Keratinocyte (primary cell): ENCODE measurements around the gene STARD8. TPM values are rescaled to one million over a fixed set of nuclear protein-coding genes. Genes with fewer than 3 reads are reported as not detected.

Source experiments
- DNase-seq: peaks from one replicate; pipeline ENCODE4 v3.0.0-alpha.2; 2011; ENCODE audit warnings: low read depth, missing footprints, low spot score
- FAIRE-seq: peaks from 2 replicates; lab custom pipeline; 2011; peaks lifted over from hg19 to GRCh38; lab: Jason Lieb, UNC
- H2AFZ ChIP-seq: 2 replicates; pipeline ENCODE4 v1.6.0; 2012; ENCODE audit warnings: low read length, control low read depth, inconsistent platforms; ENCODE audit not compliant: control insufficient read depth
- H3K27ac ChIP-seq: 2 replicates; pipeline ENCODE4 v1.5.1; 2011; ENCODE audit warnings: low read length; ENCODE audit not compliant: control insufficient read depth, insufficient read depth
- H3K27me3 ChIP-seq: 3 replicates; pipeline ENCODE4 v1.6.0; 2011; ENCODE audit warnings: low read length; ENCODE audit not compliant: control insufficient read depth, insufficient read depth; ENCODE audit errors: extremely low read depth
- H3K36me3 ChIP-seq, 2 experiments: 2 replicates in 1 of 2; 3 replicates in 1 of 2; pipeline ENCODE4 v1.5.1; 2011; ENCODE audit warnings: low read length in 2 of 2, mild to moderate bottlenecking in 1 of 2; ENCODE audit not compliant: control insufficient read depth in 2 of 2, insufficient read depth in 2 of 2; ENCODE audit errors: extremely low read depth in 1 of 2
- H3K4me1 ChIP-seq: 3 replicates; pipeline ENCODE4 v1.5.1; 2011; ENCODE audit warnings: low read length; ENCODE audit not compliant: control insufficient read depth, insufficient read depth; ENCODE audit errors: extremely low read depth
- H3K4me2 ChIP-seq: 3 replicates; pipeline ENCODE4 v1.6.0; 2011; ENCODE audit warnings: low read depth, low read length; ENCODE audit not compliant: control insufficient read depth, insufficient read depth; ENCODE audit errors: extremely low read depth
- H3K4me3 ChIP-seq, 3 experiments: fragments of 200-600 bp in 1 of 3; sonication (generic) in 1 of 3; 2 replicates in 2 of 3; 3 replicates in 1 of 3; pipeline ENCODE4 v1.5.1; 2011 to 2016; ENCODE audit warnings: low read length in 3 of 3, mild to moderate bottlenecking in 3 of 3, control low read depth in 2 of 3, inconsistent platforms in 1 of 3, low read depth in 1 of 3, mixed read lengths in 1 of 3, mixed run types in 1 of 3, moderate library complexity in 1 of 3; ENCODE audit not compliant: control insufficient read depth in 2 of 3, insufficient read depth in 2 of 3; ENCODE audit errors: extremely low read depth in 1 of 3
- H3K79me2 ChIP-seq: 2 replicates; pipeline ENCODE4 v1.6.0; 2012; ENCODE audit warnings: low read length; ENCODE audit not compliant: control insufficient read depth, insufficient read depth
- H3K9ac ChIP-seq: 3 replicates; pipeline ENCODE4 v1.6.0; 2011; ENCODE audit warnings: low read length; ENCODE audit not compliant: control insufficient read depth, insufficient read depth; ENCODE audit errors: extremely low read depth
- H3K9me1 ChIP-seq: 3 replicates; pipeline ENCODE4 v1.6.0; 2011; ENCODE audit warnings: low read length; ENCODE audit not compliant: control insufficient read depth, insufficient read depth; ENCODE audit errors: extremely low read depth
- H3K9me3 ChIP-seq: 2 replicates; pipeline ENCODE4 v1.5.1; 2012; ENCODE audit warnings: low read depth, low read length; ENCODE audit not compliant: control insufficient read depth
- H4K20me1 ChIP-seq: 3 replicates; pipeline ENCODE4 v1.6.0; 2011; ENCODE audit warnings: low read length; ENCODE audit not compliant: control insufficient read depth, insufficient read depth; ENCODE audit errors: extremely low read depth
- CTCF ChIP-seq, 3 experiments: IDR thresholded peaks in 1 of 3; conservative IDR thresholded peaks in 1 of 3; optimal IDR thresholded peaks in 1 of 3; 2 replicates in 2 of 3; 3 replicates in 1 of 3; pipeline versions ENCODE3 to v1.5.1; 2011; ENCODE audit warnings: low read length in 3 of 3, mild to moderate bottlenecking in 3 of 3, moderate library complexity in 2 of 3, control low read depth in 1 of 3, inconsistent platforms in 1 of 3; ENCODE audit not compliant: insufficient read depth in 2 of 3; ENCODE audit errors: extremely low read depth in 1 of 3
- EZH2 ChIP-seq: IDR thresholded peaks from one replicate; pipeline ENCODE4 v1.6.1; 2012; ENCODE audit warnings: inconsistent platforms, mild to moderate bottlenecking, low read length, moderate library complexity
- dilution Hi-C: fragments of 300-500 bp; cut with MboI; formaldehyde crosslinking; loops from one replicate; pipeline ENCODE4 v1.7.0; 2020; ENCODE audit warnings: low sequenced_read_pairs; ENCODE audit not compliant: extremely low pct_ligation_motif_present
- polyA plus RNA-seq, 5 experiments: library from polyadenylated mRNA; depleted of rRNA in 3 of 5; stranded (reverse) in 3 of 5; stranded (forward) in 1 of 5; unstranded in 1 of 5; fragments of >200 nt; gene quantifications; 1 replicate in 1 of 5; 2 replicates in 3 of 5; 3 replicates in 1 of 5; pipeline versions ENCODE4 v1.2.1 to v1.2.3, GENCODE V29; 2011 to 2012; ENCODE audit warnings: missing spikeins in 2 of 5, low read depth in 1 of 5, low replicate concordance in 1 of 5

The STARD8 gene
- polyA plus RNA-seq, 1 donor (not counting 4 experiments of a cell fraction or from before 2014, with no cell fraction given), result 0.07 TPM

- DNase-seq (no peak), FAIRE-seq (no peak)
- Histone ChIP-seq H3K4me1 (no peaks in the 10 kb centered on the region), H2AFZ (no peak overlapping the region), H3K4me2 (no peak overlapping the region), H3K9me3 (no peaks in the 10 kb centered on the region), H3K27me3 (peaks cover 3% of the 10 kb centered on the region), H3K9ac (no peak overlapping the region), H3K27ac (no peak overlapping the region), H3K4me3 (no peak overlapping the region), H3K9me1 (no peaks in the 10 kb centered on the region), H4K20me1 (no peaks in the 10 kb centered on the region), H3K36me3 (no peaks in the 10 kb centered on the region), H3K79me2 (no peaks in the 10 kb centered on the region)
- TF ChIP-seq CTCF (optimal IDR thresholded peaks at IDR 0.05 in 1 of 3, IDR thresholded peaks at IDR 0.05 in 1 of 3, conservative IDR thresholded peaks at IDR 0.05 in 1 of 3; ENCODE audit: extremely low read depth in 1 of 3, insufficient read depth in 2 of 3, low read length in 3 of 3), result no peak
- TF ChIP-seq EZH2, result no peak
- dilution Hi-C loops, result no loop called here
Measured at GRCh38 chrX:68753218-68753617, 105.8 kb downstream of the STARD8 start.

GRCh38 chrX:68754406-68754805 is 106.9 kb downstream of the STARD8 start:
- TF ChIP-seq CTCF (optimal IDR thresholded peaks at IDR 0.05 in 1 of 3, IDR thresholded peaks at IDR 0.05 in 1 of 3, conservative IDR thresholded peaks at IDR 0.05 in 1 of 3; ENCODE audit: extremely low read depth in 1 of 3, insufficient read depth in 2 of 3, low read length in 3 of 3), result no peak
- TF ChIP-seq EZH2, result no peak
- H3K9ac ChIP-seq, result no peak overlapping the region
- no peaks in the 10 kb centered on the region for H3K9me1 ChIP-seq
- H4K20me1 ChIP-seq, result no peaks in the 10 kb centered on the region
- peaks cover 3% of the 10 kb centered on the region for H3K27me3 ChIP-seq
- H2AFZ ChIP-seq, result no peak overlapping the region
- no peaks in the 10 kb centered on the region for H3K9me3 ChIP-seq
- H3K4me2 ChIP-seq, result no peak overlapping the region
- no peaks in the 10 kb centered on the region for H3K79me2 ChIP-seq
- H3K4me3 ChIP-seq, result no peak overlapping the region
- dilution Hi-C loops, result no loop called here
- H3K27ac ChIP-seq, result no peak overlapping the region
- DNase-seq, result no peak
- no peaks in the 10 kb centered on the region for H3K4me1 ChIP-seq
- no peaks in the 10 kb centered on the region for H3K36me3 ChIP-seq
- no peak for FAIRE-seq
